ENCODE results near the gene ANKRD11.

The ANKRD11 gene

DNA sequence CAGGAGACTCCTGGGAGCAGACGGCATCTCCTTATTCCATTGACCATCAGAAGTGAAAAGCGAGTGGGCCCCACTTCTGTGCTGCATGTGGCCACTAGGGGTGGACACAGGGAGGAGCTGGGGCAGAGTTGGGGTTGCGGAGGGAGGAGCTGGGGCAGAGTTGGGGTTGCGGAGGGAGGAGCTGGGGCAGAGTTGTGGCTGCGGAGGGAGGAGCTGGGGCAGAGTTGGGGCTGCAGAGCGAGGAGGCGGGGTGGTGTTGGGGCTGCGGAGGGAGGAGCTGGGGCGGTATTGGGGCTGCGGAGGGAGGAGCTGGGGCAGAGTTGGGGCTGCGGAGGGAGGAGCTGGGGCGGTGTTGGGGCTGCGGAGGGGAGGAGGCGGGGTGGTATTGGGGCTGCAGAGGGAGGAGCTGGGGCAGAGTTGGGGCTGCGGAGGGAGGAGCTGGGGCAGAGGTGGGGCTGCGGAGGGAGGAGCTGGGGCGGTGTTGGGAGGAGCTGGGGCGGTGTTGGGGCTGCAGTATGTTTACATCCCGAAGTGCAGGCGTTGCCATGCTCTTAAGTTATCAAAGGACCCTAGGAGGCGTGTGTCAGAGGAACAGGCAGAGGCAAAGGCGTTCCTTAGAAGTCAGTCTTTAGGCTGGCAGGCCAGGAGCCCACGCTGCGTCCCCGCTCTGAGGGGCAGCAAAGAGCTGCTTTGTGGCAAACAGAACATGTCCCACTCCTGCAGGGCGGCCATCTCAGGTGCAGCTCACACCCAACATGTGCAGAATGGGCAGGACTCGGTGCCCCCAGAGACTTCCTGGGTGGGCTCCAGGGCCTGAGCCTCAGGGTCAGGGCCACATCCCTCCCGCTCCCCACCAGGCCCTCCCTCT is 196.9 kb downstream of the ANKRD11 start:
- no peak for DNase-seq

DNA sequence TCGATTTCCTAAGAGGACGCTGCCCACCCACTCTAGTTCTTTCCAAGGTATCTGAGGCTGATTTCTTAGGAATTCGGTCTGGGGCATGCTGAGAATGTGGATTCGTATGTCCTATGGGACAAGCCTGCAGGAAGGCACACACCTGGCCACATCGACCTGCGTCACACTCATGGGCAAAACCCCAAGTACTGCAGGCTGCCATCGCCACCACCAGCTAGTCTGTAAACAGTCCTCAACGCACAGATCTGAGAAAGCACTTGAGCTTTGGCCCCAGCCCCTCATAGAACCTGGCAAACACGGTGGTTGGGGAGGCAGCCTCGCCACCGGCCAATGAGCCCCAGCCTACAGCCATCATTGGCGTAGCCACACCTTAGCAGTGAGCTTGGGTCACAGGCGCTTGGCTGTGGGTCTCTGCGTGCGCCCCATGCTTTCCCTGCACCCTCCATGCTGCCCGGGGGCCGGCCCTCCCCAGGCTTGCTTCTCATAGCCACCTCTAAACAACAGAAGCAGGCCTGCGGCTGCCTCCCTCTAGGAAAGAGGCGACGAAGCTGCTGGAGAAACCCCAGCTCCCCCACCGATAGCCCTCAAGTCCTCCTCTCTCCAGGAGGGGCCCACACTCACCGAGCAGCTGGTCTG is 197.8 kb downstream of the ANKRD11 start:
- DNase-seq: no peak

GRCh38 chr16:89291776-89292175 is 198.6 kb downstream of the ANKRD11 start:
- no peak for DNase-seq

GRCh38 chr16:89291363-89291762 is 199.0 kb downstream of the ANKRD11 start:
- DNase-seq: no peak

DNA sequence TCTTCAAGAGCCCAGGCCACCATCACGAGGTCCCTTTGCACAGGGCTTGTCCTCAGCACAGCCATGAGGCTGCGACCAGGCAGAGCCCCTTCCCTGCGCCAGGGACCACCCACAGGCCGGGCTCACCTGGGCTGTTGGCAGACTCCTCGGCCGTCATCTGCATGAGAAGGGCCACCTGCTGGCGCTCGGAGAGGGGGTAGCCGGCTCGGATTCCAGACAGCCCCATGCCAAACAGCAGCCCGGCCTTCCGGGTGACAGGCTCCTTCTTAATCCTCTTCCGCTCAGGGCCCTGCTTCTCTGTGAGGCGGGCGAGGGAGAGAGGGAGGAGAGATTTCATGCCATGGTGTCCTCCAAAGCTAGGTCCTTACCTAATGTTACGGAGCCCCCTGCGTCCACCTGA is 199.5 kb downstream of the ANKRD11 start:
- no peak for DNase-seq

GRCh38 chr16:89290472-89290871 is 199.9 kb downstream of the ANKRD11 start:
- DNase-seq: no peak

DNA sequence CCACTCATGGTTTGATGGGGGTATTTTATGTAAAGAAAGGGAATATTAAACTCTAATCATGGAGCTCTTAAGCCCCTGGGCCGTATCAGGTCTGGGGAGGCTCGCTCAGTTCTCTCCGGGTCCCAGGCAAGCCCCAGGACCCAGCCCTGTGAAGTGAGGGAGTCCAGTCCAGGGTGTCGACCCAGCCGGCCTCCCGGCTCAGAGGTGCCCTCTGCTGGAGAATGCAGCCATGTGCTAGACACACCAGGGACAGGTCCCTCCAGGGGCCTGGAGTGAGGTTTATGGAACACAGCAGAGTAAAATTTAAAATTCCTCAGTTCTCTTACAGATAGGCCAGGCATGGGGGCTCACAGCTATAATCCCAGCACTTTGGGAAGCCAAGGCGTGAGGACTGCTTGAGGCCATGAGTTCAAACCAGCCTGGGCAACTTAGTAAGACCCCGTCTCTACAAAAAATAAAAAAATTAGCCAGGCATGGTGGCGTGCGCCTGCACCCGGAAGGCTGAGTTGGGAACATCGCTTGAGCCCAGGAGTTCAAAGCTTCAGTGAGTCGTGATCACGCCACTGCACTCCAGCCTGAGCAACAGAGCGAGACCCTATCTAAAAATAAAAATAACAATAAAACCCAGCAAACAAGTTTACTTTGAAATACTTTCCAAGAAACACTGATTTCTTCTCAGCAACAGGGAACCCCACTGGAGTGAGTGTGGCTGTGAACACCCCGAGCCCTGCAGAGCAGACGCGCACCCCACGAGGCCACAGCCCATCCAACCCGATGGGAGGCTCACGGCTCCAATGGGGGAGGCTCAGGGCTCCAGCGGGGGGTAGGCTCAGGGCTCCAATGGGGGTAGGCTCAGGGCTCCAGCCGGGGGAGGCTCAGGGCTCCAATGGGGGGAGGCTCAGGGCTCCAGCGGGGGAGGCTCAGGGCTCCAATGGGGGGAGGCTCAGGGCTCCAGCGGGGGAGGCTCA is 200.6 kb downstream of the ANKRD11 start:
- peak; percentile 72 to 74 for DNase-seq

GRCh38 chr16:89288966-89289365 is 201.4 kb downstream of the ANKRD11 start:
- no peak for DNase-seq

DNA sequence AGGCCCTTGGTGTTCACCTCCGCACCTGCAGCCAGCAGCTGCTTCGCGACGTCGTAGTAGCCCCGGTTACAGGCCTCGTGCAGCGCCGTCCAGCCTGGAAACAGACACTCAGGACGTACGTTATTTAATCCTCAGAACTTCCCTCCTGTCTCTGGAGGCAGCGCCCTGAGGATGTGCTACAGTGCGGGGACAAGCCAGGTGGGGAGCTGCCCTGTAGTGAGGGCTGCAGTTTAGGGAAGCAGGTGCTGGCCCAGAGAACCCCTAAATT is 201.8 kb downstream of the ANKRD11 start:
- DNase-seq: no peak

- DNase-seq: no peak
Observed at GRCh38 chr16:89287777-89288576, 202.4 kb downstream of the ANKRD11 start.

GRCh38 chr16:89286096-89286495 is 204.3 kb downstream of the ANKRD11 start:
- DNase-seq: no peak

DNA sequence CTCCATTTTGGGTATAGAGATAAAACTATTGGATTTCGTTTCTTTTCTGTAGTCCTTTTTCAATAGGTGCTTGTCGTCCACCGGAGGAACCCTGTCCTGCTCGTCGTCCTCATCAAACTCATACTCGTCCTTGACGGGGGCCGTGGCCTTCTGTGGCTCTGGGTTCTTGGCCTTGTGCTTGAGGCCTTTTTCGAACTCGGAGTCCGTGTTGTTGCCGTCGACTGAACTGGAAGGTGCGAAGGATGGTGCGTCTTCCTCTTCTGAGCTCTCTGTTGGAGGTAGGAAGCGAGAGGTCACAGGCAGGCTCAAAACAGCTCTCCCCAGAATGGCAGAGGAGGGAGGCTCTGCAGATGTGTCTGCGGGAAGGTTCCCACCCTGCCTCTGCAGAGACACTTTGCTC is 205.0 kb downstream of the ANKRD11 start:
- DNase-seq: no peak

DNA sequence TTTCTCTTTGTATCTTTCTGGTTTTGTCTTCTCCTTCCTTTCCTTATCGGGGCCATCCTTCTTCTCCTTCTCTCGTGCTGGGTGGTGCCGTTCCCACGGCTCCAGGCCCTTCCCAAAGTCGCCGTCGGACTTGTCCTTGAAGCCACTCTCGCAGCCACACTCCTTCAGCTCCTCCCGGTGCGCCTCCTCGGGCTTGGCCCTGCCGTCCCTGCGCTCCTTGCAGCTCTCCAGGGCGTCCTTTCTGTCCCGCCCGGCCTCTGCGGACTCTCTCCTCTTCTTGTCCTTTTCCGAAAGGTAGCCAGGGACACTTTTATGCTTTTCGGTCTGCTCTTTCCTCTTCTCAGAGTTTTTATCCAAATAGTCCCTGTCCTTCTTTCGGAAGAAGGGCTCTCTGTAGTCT is 206.9 kb downstream of the ANKRD11 start:
- no peak for DNase-seq

DNA sequence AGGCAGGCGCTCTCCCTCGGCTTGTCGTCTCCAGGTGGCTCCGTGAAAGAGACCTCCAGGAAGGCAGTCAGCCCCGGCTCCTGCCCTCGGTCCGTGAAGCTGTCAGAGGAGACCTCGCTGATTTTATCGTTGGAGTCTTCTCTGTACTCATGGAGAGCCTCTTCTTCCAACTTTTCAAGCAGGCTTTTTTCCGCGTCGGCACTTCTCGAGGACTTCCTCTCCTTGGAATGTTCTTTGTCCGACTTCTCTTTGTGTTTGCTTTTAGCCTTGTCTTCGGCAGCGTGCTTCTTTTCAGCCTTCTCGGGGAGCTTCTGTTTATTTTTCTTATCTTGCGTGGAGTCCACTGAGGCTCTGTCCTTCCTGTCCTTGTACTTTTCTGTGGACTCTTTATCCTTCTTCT is 207.8 kb downstream of the ANKRD11 start:
- DNase-seq: no peak

DNA sequence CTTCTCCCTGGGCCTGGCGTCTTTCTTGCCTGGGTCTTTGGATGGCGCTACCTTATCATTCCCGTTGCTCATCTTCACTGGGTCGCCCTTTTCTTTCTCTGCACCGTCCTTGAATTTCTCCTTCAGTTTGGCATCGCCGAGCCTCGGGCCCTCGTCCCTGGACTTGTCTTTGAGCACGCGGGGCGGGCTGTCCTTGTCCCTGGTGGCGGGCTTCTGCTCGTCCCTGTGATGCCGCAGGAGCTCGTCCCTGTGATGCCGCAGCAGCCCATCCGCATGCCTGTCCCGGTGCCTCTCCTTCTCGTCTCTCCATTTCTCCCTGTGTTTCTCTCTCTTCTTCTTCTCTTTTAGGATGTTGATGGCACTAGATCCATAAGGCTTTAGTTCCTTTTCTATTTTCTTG is 208.5 kb downstream of the ANKRD11 start:
- DNase-seq: no peak

DNA sequence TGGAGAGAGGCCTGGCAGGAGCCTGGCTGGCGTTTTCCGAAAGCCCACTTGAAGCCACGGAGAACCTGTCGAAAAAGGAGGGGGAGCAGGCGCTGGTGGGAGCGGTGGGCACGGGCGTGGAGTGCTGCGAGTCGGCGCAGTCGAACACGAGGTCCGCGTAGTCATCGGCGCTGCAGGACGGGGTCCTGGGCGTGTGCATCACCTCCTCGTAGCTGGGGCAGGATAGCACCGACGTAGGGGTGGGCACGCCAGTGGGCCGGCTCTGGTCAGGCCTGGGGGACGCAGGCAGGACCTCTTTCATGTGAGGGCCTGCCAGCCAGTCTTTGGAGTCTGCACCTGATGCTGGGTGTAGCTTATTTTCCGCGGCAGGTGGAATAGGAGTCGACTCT is 209.2 kb downstream of the ANKRD11 start:
- DNase-seq: no peak

DNA sequence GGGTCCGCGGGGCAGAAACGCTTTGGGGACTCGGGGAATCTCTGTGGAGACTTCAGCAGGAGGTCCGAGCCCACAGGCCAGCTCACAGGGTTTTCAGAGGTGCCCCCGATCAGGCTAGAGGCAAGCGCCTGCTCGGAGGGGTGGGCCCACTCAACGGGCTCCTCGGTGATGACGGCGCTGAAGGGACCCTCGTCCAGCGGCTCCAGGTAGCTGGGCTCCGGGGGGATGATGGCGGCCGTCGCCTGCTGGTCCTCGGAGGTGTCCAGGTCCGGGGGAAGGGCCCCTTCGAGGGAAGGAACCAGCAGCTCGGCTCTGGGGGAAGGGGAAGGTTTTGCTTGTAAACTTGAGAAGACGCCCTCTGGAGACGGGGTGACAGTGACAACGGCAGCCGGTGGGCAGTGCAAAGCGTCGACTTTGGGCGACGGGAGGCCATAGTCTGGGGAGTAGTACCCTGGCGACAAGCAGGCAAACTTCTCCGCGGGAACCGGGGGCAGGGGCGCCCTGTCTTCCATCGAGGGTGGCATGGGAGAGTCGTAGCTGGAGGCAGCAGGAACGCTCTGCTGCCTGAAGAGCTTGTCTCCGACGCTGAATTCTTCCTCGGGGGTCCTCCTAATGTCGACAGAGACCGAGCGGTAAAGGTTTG is 209.7 kb downstream of the ANKRD11 start:
- no peak for DNase-seq

DNA sequence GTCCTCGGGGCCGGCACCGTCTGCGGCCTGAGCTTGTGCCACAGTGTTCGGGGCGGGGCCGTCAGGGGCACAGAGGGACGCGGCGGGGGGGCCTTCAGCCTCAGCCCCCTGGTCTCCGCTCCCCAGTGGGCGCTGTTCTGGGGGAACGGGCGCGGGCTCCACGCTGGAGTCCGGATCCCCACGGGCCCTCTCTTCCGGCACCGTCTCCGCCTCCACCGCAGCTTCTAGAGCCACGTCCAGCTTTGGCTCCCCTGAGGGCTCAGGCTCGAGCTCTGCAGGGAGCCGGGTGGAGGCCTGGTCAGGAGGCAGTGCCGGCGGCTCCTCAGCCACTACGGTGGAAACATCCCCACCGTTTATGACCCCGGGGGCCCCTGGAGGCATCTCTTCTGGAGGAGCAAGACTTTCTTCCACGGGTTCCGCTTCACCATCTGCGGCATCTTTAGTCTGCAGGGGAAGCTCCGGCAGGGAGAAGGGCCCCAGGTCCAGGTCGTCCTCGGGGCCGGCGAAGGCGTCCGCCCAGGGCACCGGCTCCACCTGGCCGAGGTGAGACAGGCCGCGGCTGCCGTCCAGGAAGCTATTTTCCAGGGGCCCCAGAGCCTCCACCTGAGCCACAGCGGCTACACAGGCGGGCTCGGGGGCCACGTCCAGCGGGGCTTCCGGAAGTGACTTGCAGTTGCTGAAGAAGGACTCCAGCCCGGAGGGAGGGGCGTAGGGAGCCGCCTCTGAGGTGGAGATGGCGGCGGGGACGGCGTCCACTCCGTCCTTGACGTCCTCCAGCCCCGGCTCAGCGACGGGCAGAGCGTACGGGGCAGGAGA is 210.5 kb downstream of the ANKRD11 start:
- DNase-seq: no peak

DNA sequence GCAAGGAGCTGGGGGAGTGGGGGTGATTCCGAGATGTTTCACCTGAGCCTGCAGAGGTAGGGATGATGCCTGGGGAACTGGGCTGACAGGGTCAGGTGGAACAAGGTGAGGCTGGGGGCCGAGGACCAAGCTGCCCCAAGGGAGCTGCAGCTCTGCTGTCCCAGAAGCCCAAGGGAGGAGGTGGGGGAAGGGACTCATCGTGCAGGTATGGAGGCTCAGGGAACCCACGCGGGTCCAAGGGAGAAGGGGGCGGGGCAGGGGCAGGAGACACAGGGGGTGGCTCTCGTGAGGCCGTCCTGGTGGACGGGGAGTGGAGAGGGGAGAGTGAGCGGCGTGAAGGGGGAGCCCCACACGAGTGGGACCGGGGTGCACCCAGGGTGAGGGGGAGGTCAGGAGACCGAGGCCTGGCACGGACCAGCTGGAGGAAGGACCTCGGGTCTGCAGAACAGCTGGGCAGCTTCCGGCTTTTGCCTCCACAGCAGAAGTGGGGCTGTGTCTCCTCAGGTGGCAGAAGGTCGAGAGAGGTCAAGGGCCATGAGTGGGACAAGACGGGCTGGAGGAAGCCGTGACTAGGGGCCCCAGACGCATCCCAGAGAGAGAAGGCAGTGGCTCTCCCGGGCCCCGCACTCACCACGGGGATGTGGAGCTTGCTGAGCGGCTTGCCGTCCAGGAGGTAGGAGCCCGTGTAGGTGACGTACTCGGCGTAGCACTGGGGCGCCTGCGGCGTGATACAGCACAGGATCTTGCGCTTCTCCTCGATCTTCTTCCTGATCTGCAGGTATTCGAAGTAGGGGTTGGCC is 211.7 kb downstream of the ANKRD11 start:
- DNase-seq: no peak

DNA sequence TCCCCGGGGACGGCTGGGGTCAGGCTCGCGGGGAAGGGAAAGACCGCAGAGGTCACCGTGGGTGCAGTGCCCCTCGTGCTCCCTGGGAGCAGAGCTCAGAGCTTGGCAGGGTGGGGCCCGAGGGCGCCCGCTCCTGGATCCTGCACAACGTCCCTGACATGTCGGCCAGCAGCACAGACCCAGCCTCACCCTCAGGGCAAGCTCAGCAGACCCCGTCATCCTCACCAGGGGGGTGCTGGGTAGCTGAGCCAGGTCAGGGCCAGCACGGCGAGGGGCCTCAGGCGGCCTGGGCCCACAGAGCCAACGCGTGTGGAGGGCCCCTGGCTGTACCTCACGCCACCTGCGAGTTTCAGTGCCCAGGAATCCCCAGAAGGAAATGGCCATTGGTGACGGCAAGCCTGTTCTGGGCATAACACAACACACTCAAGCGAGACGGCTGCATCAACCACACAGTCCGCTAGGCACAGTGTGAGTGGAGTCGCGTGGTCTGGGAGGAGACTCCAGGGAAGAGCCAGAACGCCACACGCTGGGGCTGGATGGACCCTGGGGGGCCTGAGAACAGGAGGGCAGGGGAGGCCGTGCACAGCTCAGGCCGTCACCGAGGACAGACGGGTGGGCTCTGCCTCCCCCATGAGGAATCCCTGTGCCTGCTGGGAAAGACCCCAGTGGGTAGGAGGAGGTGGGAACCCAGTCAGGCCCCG is 212.6 kb downstream of the ANKRD11 start:
- no peak for DNase-seq

Measured in CD4-positive, alpha-beta T cell treated with Interleukin-4 for 1 hour (primary cell).